ENCODE data around the gene ZNF561. TPM values are rescaled to one million over a fixed set of nuclear protein-coding genes. Genes with fewer than 3 reads are reported as not detected.
A peak's percentile ranks its signal among the peaks of the same experiment; 100 is the strongest.

The ZNF561 gene
- total RNA-seq, 1 experiment from 2014 or later, result 37.7 TPM

GRCh38 chr19:9565900-9566705, 54.9 kb downstream of the ZNF561 start:
- intact Hi-C loops (cut with micrococcal nuclease; ENCODE audit: unreplicated experiment), result no loop called here

More at GRCh38 chr19:9565900-9566705, 54.9 kb downstream of the ZNF561 start:
- ChIA-PET CTCF (no interaction called here), POLR2A (ENCODE audit: low non-redundant PET) (no interaction called here)
- TSS peak; percentile 9 for BruUV-seq (replicated peaks)
- H3K27ac ChIP-seq (ENCODE audit: low read depth, low read length, poor library complexity, severe bottlenecking), result no peak overlapping the region
- no peaks in the 10 kb centered on the region for H3K4me1 ChIP-seq (ENCODE audit: insufficient read depth, low read length, poor library complexity, severe bottlenecking)
- H3K36me3 ChIP-seq (ENCODE audit: insufficient read depth, low read length, poor library complexity, severe bottlenecking), result peaks cover 92% of the 10 kb centered on the region
- H3K9me3 ChIP-seq (ENCODE audit: low read depth, low read length, poor library complexity, severe bottlenecking), result peaks cover 95% of the 10 kb centered on the region
- no peaks in the 10 kb centered on the region for H3K27me3 ChIP-seq (replicated peaks; ENCODE audit: insufficient read depth, low read depth, low read length, poor library complexity)
- DNase-seq (ENCODE audit: low spot score), result peak; percentile 29
- H3K4me3 ChIP-seq (ENCODE audit: low read depth, low read length, poor library complexity, severe bottlenecking), result no peak overlapping the region
- no peak for TF ChIP-seq CTCF (conservative IDR thresholded peaks at IDR 0.05; ENCODE audit: low read depth, low read length)
- TF ChIP-seq EZH2 (IDR thresholded peaks at IDR 0.05; ENCODE audit: borderline replicate concordance, low read depth, low read length, poor library complexity, severe bottlenecking), result no peak

Other genes starting within 250 kb of the ZNF561 start
- gene ZNF266, start 185.7 kb downstream of the ZNF561 start, total RNA-seq (2021), result 17.8 and 25.6 TPM in 2 replicates
- 5.7 and 8.0 TPM in 2 replicates for gene ZNF560, start 122.6 kb downstream of the ZNF561 start, total RNA-seq (2021)
- 17.2 and 18.1 TPM in 2 replicates for gene ZNF426, start 82.6 kb downstream of the ZNF561 start, total RNA-seq (2021)
- gene ZNF121, start 36.7 kb downstream of the ZNF561 start, total RNA-seq (2021), result 59.9 and 65.6 TPM in 2 replicates
- 35.9 and 42.3 TPM in 2 replicates for gene ZNF562, start 53.9 kb upstream of the ZNF561 start, total RNA-seq (2021)
- gene ZNF846, start 147.5 kb upstream of the ZNF561 start, total RNA-seq (2021), result 3.9 and 7.7 TPM in 2 replicates
- 21.7 and 26.4 TPM in 2 replicates for gene FBXL12, start 197.8 kb upstream of the ZNF561 start, total RNA-seq (2021)
- gene UBL5, start 206.7 kb upstream of the ZNF561 start, total RNA-seq (2021), result 327 and 383 TPM in 2 replicates
- gene PIN1, start 214.1 kb upstream of the ZNF561 start, total RNA-seq (2021), result 177 and 179 TPM in 2 replicates